ENCODE measurements around the gene RNF217.
"Not testable (repeated sequence)": the region's sequence is repeated elsewhere in the genome, so short reads cannot be mapped to it uniquely, and the experiment has no call there.

The RNF217 gene

GRCh38 chr6:124963416-124963785 lies 1.2 kb downstream of the RNF217 start:
- no peak for DNase-seq (ENCODE audit: low read depth, low spot score)

- DNase-seq (ENCODE audit: low read depth, low spot score), result no peak
Observed at GRCh38 chr6:124963831-124964763, 1.9 kb downstream of the RNF217 start.

- DNase-seq (ENCODE audit: low read depth, low spot score), result no peak
Observed at GRCh38 chr6:124964764-124965105, 2.5 kb downstream of the RNF217 start.

- not testable (repeated sequence) for DNase-seq (ENCODE audit: low read depth, low spot score)
Observed at GRCh38 chr6:124965424-124965850, 3.2 kb downstream of the RNF217 start.

GRCh38 chr6:124967444-124967843 lies 5.2 kb downstream of the RNF217 start:
- DNase-seq (ENCODE audit: low read depth, low spot score), result no peak

GRCh38 chr6:124968401-124968800 lies 6.2 kb downstream of the RNF217 start:
- DNase-seq (ENCODE audit: low read depth, low spot score), result no peak

GRCh38 chr6:124970243-124970642 lies 8.0 kb downstream of the RNF217 start:
- DNase-seq (ENCODE audit: low read depth, low spot score), result no peak

- no peak for DNase-seq (ENCODE audit: low read depth, low spot score)
Observed at GRCh38 chr6:124970763-124971162, 8.5 kb downstream of the RNF217 start.

GRCh38 chr6:124973780-124974179 lies 11.5 kb downstream of the RNF217 start:
- no peak for DNase-seq (ENCODE audit: low read depth, low spot score)

- DNase-seq (ENCODE audit: low read depth, low spot score), result no peak
Observed at GRCh38 chr6:124974771-124975377, 12.6 kb downstream of the RNF217 start.

GRCh38 chr6:124977067-124977908 lies 15.1 kb downstream of the RNF217 start:
- no peak for DNase-seq (ENCODE audit: low read depth, low spot score)

GRCh38 chr6:124978451-124979293 lies 16.4 kb downstream of the RNF217 start:
- no peak for DNase-seq (ENCODE audit: low read depth, low spot score)

- DNase-seq (ENCODE audit: low read depth, low spot score), result no peak
Observed at GRCh38 chr6:124979294-124979678, 17.0 kb downstream of the RNF217 start.

GRCh38 chr6:124982669-124983068 lies 20.4 kb downstream of the RNF217 start:
- no peak for DNase-seq (ENCODE audit: low read depth, low spot score)

GRCh38 chr6:124983383-124984083 lies 21.3 kb downstream of the RNF217 start:
- DNase-seq (ENCODE audit: low read depth, low spot score), result no peak

GRCh38 chr6:124984668-124985338 lies 22.6 kb downstream of the RNF217 start:
- DNase-seq (ENCODE audit: low read depth, low spot score), result no peak

GRCh38 chr6:124986164-124986563 lies 23.9 kb downstream of the RNF217 start:
- no peak for DNase-seq (ENCODE audit: low read depth, low spot score)

GRCh38 chr6:124987291-124987690 lies 25.1 kb downstream of the RNF217 start:
- DNase-seq (ENCODE audit: low read depth, low spot score), result no peak

- no peak for DNase-seq (ENCODE audit: low read depth, low spot score)
Observed at GRCh38 chr6:124987999-124988591, 25.9 kb downstream of the RNF217 start.

Data from iPS DF 19.7 (cell line).